Measurements from ENCODE around the gene ZFC3H1.
A peak's percentile ranks its signal among the peaks of the same experiment; 100 is the strongest.

The ZFC3H1 gene

GRCh38 chr12:71684081-71684480 lies 20.4 kb upstream of the ZFC3H1 start:
- DNase-seq (ENCODE audit: low read depth) = no peak

- no peak for DNase-seq (ENCODE audit: low read depth)
Measured at GRCh38 chr12:71683633-71684032, 20.0 kb upstream of the ZFC3H1 start.

GRCh38 chr12:71682466-71682865 lies 18.8 kb upstream of the ZFC3H1 start:
- no peak for DNase-seq (ENCODE audit: low read depth)

DNA sequence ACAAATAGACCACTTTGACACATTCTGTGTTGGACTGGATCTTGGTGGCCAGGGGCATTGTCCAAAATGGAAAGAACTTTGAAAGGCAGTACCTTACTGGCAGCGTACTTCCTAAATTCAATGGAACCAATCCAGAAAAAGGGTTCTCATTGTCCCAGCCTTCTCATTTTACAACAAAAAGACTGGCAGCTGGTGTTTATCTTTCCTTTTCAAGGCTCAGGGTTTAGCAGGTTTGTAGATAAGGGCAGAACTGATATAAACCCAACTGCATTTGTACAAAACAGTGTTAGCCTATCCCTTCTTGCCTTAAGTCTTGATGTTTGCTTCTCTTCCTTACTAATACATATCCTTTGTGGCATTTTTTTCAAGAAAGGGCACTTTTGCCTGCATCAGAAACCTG lies 8.2 kb upstream of the ZFC3H1 start:
- DNase-seq (ENCODE audit: low read depth) = no peak

- DNase-seq (ENCODE audit: low read depth) = no peak
Measured at GRCh38 chr12:71671311-71671710, 7.7 kb upstream of the ZFC3H1 start.

DNA sequence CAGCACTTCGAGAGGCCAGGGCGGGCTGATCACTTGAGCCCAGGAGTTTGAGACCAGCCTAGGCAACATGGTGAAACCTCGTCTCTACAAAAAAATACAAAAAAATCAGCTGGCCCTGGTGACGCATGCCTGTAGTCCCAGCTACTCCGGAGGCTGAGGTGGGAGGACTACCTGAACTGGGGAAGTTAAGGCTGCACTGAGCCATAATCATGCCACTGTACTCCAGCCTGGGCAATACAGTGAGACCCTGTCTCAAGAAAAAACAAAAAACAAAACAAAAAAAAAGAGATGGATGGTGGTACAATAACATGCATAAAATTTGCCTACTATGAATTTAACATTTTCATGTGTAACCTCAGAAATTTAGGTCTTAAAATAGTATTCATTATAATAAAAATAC lies 2.6 kb upstream of the ZFC3H1 start:
- no peak for DNase-seq (ENCODE audit: low read depth)

GRCh38 chr12:71665090-71665463 lies 1.4 kb upstream of the ZFC3H1 start:
- no peak for DNase-seq (ENCODE audit: low read depth)

GRCh38 chr12:71664411-71665089 lies 902 bp upstream of the ZFC3H1 start:
- DNase-seq (ENCODE audit: low read depth) = no peak

DNA sequence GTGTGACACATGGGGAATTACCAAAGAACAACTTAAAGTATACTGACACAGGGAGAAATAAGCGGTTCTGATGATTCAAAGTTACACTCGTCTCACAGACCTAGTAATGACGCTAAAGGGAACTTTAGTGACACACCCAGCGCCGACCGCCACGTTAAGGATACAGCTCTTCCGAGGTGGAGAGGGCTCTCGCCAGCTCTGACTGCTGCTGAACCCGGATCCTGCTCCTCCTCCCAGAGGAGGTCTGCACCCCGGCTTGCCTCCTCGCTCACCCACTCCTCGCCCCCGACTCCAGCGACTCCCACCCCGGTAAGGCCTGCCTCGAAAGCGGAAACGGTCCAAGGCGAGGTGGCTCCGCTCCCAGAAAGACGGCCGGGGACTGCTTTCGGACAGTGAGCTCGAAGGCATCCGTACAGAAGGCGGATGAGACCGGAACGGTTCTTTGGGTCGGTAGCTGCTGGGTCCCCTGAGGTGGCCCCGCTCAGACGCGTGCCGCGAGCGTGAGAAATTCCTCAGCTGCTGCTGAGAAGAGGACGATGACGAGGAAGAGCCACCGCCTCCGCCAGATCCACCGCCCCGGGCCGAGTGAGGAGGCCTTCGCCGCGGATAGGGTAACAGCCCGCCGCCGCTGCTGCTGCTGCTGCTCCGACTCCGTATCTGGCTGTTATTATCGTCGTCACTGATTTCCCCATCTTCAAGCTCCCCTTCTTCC lies 643 bp downstream of the ZFC3H1 start:
- peak; percentile 42 for DNase-seq (ENCODE audit: low read depth)

GRCh38 chr12:71661977-71662530 lies 1.6 kb downstream of the ZFC3H1 start:
- no peak for DNase-seq (ENCODE audit: low read depth)

DNA sequence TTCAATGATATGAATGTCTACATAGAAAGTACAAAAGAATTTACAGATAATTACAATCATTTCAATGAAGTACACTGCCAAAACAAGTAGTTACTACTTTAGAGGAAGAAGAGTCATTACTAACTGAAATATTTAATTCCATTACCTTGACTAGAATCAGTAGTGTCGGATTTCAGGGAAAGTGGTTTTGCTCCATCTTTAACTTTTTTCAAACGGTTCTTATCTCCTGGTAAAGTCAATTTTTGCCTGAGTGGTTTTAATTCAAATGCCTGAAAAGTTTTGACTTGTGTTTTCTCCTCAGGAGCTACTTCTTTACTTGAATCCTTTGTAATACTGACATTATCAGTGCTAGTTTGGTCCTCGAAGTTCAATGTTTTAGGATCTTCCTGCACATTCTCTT lies 6.9 kb downstream of the ZFC3H1 start:
- no peak for DNase-seq (ENCODE audit: low read depth)

GRCh38 chr12:71655907-71656306 lies 7.7 kb downstream of the ZFC3H1 start:
- no peak for DNase-seq (ENCODE audit: low read depth)

GRCh38 chr12:71655495-71655894 lies 8.2 kb downstream of the ZFC3H1 start:
- no peak for DNase-seq (ENCODE audit: low read depth)

DNA sequence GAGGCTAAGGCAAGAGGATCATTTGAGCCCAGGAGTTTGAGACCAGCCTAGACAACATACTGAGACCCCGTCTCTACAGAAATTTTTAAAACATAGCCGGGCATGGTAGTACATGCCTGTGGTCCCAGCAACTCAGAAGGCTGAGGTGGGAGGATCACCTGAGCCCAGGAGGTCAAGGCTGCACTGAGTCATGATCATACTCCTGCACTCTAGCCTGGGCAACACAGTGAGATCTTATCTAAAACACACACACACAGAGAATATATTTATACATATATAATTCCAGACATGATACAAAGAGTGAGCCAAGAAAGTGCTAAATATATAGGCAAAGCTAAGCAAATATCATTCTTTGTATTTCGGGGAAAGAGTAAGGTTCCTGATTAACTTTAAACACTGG lies 9.4 kb downstream of the ZFC3H1 start:
- DNase-seq (ENCODE audit: low read depth) = no peak

DNA sequence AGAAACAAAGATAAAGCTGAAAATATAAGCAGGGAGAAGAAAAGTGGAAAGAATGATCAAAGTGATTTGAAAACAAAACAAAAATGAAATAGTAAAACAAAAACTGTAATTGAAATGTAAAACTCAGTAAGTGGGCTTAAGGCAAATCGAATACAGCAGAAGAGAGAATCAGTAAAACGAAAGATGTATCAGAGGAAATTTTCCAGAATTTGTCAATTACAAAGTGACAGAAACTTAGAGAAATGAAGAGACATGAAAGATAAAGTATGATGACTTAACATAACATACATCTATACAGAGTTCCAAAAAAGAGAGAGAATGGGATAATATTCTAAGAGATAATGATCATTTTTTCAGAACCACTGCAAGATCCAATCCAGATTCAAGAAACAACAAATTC lies 10.5 kb downstream of the ZFC3H1 start:
- no peak for DNase-seq (ENCODE audit: low read depth)

GRCh38 chr12:71652656-71653055 lies 11.0 kb downstream of the ZFC3H1 start:
- no peak for DNase-seq (ENCODE audit: low read depth)

- DNase-seq (ENCODE audit: low read depth) = no peak
Measured at GRCh38 chr12:71649401-71649800, 14.2 kb downstream of the ZFC3H1 start.

- no peak for DNase-seq (ENCODE audit: low read depth)
Measured at GRCh38 chr12:71648537-71648936, 15.1 kb downstream of the ZFC3H1 start.

DNA sequence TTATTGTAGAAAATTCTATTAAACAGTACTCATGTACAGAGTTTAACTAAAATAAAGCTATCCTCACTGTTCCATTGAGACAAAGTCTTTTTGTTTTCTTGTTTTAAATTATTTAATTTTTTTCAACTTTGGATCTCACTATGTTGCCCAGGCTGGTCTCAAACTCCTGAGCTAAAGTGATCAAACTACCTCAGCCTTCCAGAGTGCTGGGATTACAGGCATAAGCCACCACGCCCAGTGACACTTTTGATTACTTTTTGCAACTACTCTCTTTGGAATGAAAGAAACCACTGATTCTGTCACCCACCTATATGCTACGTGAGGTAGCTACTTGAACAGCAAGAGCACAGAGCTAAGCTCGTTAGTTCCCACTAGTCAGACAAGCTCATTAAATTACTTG lies 17.1 kb downstream of the ZFC3H1 start:
- no peak for DNase-seq (ENCODE audit: low read depth)

GRCh38 chr12:71645268-71645667 lies 18.4 kb downstream of the ZFC3H1 start:
- DNase-seq (ENCODE audit: low read depth) = no peak

- DNase-seq (ENCODE audit: low read depth) = no peak
Measured at GRCh38 chr12:71642264-71642663, 21.4 kb downstream of the ZFC3H1 start.

- DNase-seq (ENCODE audit: low read depth) = no peak
Measured at GRCh38 chr12:71641390-71641789, 22.3 kb downstream of the ZFC3H1 start.

- DNase-seq (ENCODE audit: low read depth) = no peak
Measured at GRCh38 chr12:71640316-71640715, 23.3 kb downstream of the ZFC3H1 start.

DNA sequence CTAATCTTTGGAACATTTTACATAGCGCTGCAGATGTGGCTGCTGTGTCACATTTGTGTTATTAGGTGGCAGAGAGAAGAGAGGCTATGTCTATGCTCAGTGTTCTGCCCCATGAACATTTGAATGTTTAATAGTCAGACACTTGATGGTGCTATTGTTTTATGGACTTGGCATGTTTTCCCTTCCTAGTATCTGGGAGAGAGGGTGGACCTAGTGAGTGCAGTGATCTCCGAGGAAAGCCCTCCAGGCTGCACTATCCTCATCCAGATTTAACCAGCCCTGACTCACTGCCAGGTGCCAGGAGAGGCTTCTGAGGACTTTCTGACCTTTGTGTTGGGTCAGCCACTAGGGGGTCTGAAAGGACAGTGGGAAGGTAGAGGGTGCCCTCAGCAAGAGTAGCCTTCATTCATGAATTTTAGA lies 24.3 kb downstream of the ZFC3H1 start:
- DNase-seq (ENCODE audit: low read depth) = no peak

Measured in stimulated activated CD8-positive, alpha-beta memory T cell treated with anti-CD3 and anti-CD28 coated beads, Interleukin-15, amount 100 ng/mL, for 1 hour (primary cell).